Occipital lobe (tissue), 2 donors: ENCODE measurements around the gene MT1G. TPM values are rescaled to one million over a fixed set of nuclear protein-coding genes. Genes with fewer than 3 reads are reported as not detected.
"Not testable (repeated sequence)": the region's sequence is repeated elsewhere in the genome, so short reads cannot be mapped to it uniquely, and the experiment has no call there.

Experiments
- DNase-seq: peaks from one replicate; lab custom pipeline; 2025; lab: John Stamatoyannopoulos, UW
- total RNA-seq: library from RNA; depleted of rRNA; stranded (reverse); fragments of >200 nt; gene quantifications from one replicate; pipeline ENCODE4 v1.2.3, GENCODE V29; 2014

The MT1G gene
- total RNA-seq, 1 donor from 2014 or later, result not detected

GRCh38 chr16:56637814-56638750 lies 29.8 kb downstream of the MT1G start, which contains the start of gene MT1A:
Gene MT1A (plus strand): TSS chr16:56638666. CDS start chr16:56638739, 73 bp downstream.
- DNase-seq, result peak; percentile 41

GRCh38 chr16:56636616-56637413 lies 31.1 kb downstream of the MT1G start:
- no peak for DNase-seq

GRCh38 chr16:56635441-56635967 lies 32.4 kb downstream of the MT1G start:
- no peak for DNase-seq

- no peak for DNase-seq
Observed at GRCh38 chr16:56634715-56635440, 33.0 kb downstream of the MT1G start.

GRCh38 chr16:56633535-56633934 lies 34.3 kb downstream of the MT1G start:
- no peak for DNase-seq

- DNase-seq, result no peak
Observed at GRCh38 chr16:56632848-56633365, 35.0 kb downstream of the MT1G start.

GRCh38 chr16:56632156-56632847 lies 35.6 kb downstream of the MT1G start, which contains the start of gene MT1M:
Gene MT1M (plus strand): TSS chr16:56632659. CDS start chr16:56632732, 73 bp downstream.
- no peak for DNase-seq

GRCh38 chr16:56631832-56632155 lies 36.1 kb downstream of the MT1G start:
- no peak for DNase-seq

GRCh38 chr16:56631197-56631596 lies 36.7 kb downstream of the MT1G start:
- DNase-seq, result no peak

GRCh38 chr16:56630134-56630533 lies 37.7 kb downstream of the MT1G start:
- DNase-seq, result no peak

- no peak for DNase-seq
Observed at GRCh38 chr16:56629531-56629930, 38.3 kb downstream of the MT1G start.

GRCh38 chr16:56628486-56629350 lies 39.1 kb downstream of the MT1G start:
- no peak for DNase-seq

GRCh38 chr16:56626685-56627084 lies 41.2 kb downstream of the MT1G start:
- DNase-seq, result no peak

- DNase-seq, result no peak
Observed at GRCh38 chr16:56625943-56626654, 41.8 kb downstream of the MT1G start.

- peak; percentile 47 for DNase-seq
Observed at GRCh38 chr16:56625140-56625942, 42.5 kb downstream of the MT1G start, which contains the start of gene MT1E. Gene MT1E (plus strand): TSS chr16:56625781. CDS start chr16:56625852, 71 bp downstream.

- no peak for DNase-seq
Observed at GRCh38 chr16:56623637-56624036, 44.2 kb downstream of the MT1G start.

- not testable (repeated sequence) for DNase-seq
Observed at GRCh38 chr16:56623184-56623583, 44.7 kb downstream of the MT1G start.
